ENCODE measurements around the gene POLR1A. TPM values are rescaled to one million over a fixed set of nuclear protein-coding genes. Genes with fewer than 3 reads are reported as not detected.

POLR1A gene
- total and polyA plus RNA-seq, 8 donors, result 1.4 to 36.2 (median 5.5) TPM

- TF ChIP-seq CTCF (IDR thresholded peaks at IDR 0.05) (no peak), POLR2A (IDR thresholded peaks at IDR 0.05) (no peak), POLR2AphosphoS5 (IDR thresholded peaks at IDR 0.05) (no peak), EP300 (IDR thresholded peaks at IDR 0.05) (no peak)
- WGBS, 5 donors, result 88 to 92% (median 89%) methylated on average over 13 of the region's 13 CpGs
- intact Hi-C loops (cut with DNase I; ENCODE audit: low total_unique reads), result no loop called here
- H3K27me3 ChIP-seq, result no peaks in the 10 kb centered on the region
- H3K4me3 ChIP-seq, result no peak overlapping the region
- H3K36me3 ChIP-seq, result peaks cover 15 to 40% (median 29%) of the 10 kb centered on the region in 4 donors
- peaks cover 4 to 17% (median 8%) of the 10 kb centered on the region in 4 donors for H3K4me1 ChIP-seq
- no peak overlapping the region for H3K27ac ChIP-seq
- no peaks in the 10 kb centered on the region for H3K9me3 ChIP-seq
- no peak for DNase-seq
These were observed 82.9 kb downstream of the POLR1A start for GRCh38 chr2:86022661-86023365.

GRCh38 chr2:86021396-86022378 is 84.0 kb downstream of the POLR1A start:
- H3K27ac ChIP-seq, result no peak overlapping the region
- WGBS, 5 donors, result 85 to 90% (median 88%) methylated on average over 10 to 12 of the region's 12 CpGs
- no peak overlapping the region for H3K4me3 ChIP-seq
- H3K9me3 ChIP-seq, result no peaks in the 10 kb centered on the region
- intact Hi-C loops (cut with DNase I; ENCODE audit: low total_unique reads), result no loop called here
- H3K36me3 ChIP-seq, result peaks cover 6 to 29% (median 18%) of the 10 kb centered on the region in 4 donors
- DNase-seq, result no peak
- TF ChIP-seq POLR2A (IDR thresholded peaks at IDR 0.05) (no peak), EP300 (IDR thresholded peaks at IDR 0.05) (no peak), CTCF (IDR thresholded peaks at IDR 0.05) (no peak), POLR2AphosphoS5 (IDR thresholded peaks at IDR 0.05) (no peak)
- peaks cover 16 to 22% (median 18%) of the 10 kb centered on the region in 4 donors for H3K4me1 ChIP-seq
- H3K27me3 ChIP-seq, result no peaks in the 10 kb centered on the region

GRCh38 chr2:86020984-86021383 is 84.7 kb downstream of the POLR1A start:
- peaks cover 2 to 22% (median 11%) of the 10 kb centered on the region in 4 donors for H3K36me3 ChIP-seq
- no peak overlapping the region for H3K27ac ChIP-seq
- 48 to 66% (median 55%) methylated on average over 7 of the region's 7 CpGs for WGBS, 5 donors
- no peak overlapping the region for H3K4me3 ChIP-seq
- no peaks in the 10 kb centered on the region for H3K27me3 ChIP-seq
- peak in 1 of 2 donors; percentile 57 for DNase-seq
- peaks cover 14 to 25% (median 17%) of the 10 kb centered on the region in 4 donors for H3K4me1 ChIP-seq
- TF ChIP-seq CTCF (IDR thresholded peaks at IDR 0.05) (no peak), POLR2A (IDR thresholded peaks at IDR 0.05) (no peak), EP300 (IDR thresholded peaks at IDR 0.05) (no peak), POLR2AphosphoS5 (IDR thresholded peaks at IDR 0.05) (peak in 1 of 3 donors; percentile 21)
- intact Hi-C loops (cut with DNase I; ENCODE audit: low total_unique reads), result no loop called here
- no peaks in the 10 kb centered on the region for H3K9me3 ChIP-seq

- H3K36me3 ChIP-seq, result peaks cover 0 to 3% (median 0%) of the 10 kb centered on the region in 4 donors
- no peak overlapping the region for H3K27ac ChIP-seq
- no peak for TF ChIP-seq POLR2AphosphoS5 (IDR thresholded peaks at IDR 0.05)
- TF ChIP-seq CTCF (IDR thresholded peaks at IDR 0.05), result no peak
- TF ChIP-seq POLR2A (IDR thresholded peaks at IDR 0.05), result no peak
- TF ChIP-seq EP300 (IDR thresholded peaks at IDR 0.05), result no peak
- WGBS, 5 donors, result 75 to 98% (median 84%) methylated on average over 5 of the region's 5 CpGs
- H3K4me3 ChIP-seq, result no peak overlapping the region
- intact Hi-C loops (cut with DNase I; ENCODE audit: low total_unique reads), result no loop called here
- H3K27me3 ChIP-seq, result no peaks in the 10 kb centered on the region
- DNase-seq, result no peak
- H3K4me1 ChIP-seq, result peaks cover 11 to 25% (median 17%) of the 10 kb centered on the region in 4 donors
- H3K9me3 ChIP-seq, result peaks cover 0 to 10% (median 8%) of the 10 kb centered on the region in 4 donors
These were observed 86.6 kb downstream of the POLR1A start for GRCh38 chr2:86019121-86019520.
